Stimulated activated CD8-positive, alpha-beta memory T cell treated with anti-CD3 and anti-CD28 coated beads, Interleukin-4, amount 100 ng/mL, for 24 hours (primary cell): ENCODE measurements around the gene ASCL4.
"Not testable (repeated sequence)": the region's sequence is repeated elsewhere in the genome, so short reads cannot be mapped to it uniquely, and the experiment has no call there.

Source experiments
- DNase-seq: peaks from one replicate; pipeline ENCODE4 v3.0.0-alpha.2; 2020; ENCODE audit warnings: low read depth

Gene ASCL4, protein sequence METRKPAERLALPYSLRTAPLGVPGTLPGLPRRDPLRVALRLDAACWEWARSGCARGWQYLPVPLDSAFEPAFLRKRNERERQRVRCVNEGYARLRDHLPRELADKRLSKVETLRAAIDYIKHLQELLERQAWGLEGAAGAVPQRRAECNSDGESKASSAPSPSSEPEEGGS

DNA sequence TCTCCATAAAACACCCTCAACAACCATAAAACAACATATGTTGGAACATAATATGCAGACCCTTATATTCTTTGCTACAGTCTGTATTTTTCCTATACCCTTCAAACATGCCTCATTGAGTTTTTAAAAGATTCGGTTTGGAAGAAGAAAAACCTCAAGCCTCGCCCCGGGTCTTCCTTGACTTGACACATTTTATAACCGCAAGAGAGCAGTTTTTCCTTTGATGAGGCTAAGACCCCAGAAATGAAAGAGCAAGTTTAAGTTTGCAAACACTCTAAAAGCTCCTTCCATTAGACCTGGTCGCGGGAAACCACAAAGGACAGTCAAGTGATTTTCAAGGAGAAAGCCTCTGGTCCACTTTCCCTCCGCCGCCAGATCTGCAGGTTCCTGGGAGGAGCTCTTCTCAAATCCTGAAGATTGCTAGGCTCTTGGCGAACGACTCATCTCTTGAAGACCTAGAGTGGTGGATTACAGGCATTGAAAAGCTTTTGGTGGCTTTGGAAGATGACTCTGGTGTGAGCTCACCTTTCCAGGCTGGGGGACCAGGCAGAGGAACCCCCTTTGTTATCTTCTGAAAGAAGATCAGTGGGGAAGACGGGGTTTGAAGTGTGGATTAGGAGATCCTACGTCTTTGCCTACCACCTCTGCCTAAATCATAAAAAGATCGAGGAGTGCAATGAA lies at the start of gene ASCL4:
ASCL4 (plus strand) TSS at position 356 of the 681 bp plus-strand sequence. CDS start 515 bp downstream, outside the sequence.
- DNase-seq = no peak

- DNase-seq = not testable (repeated sequence)
These were observed 47.2 kb upstream of the ASCL4 start for GRCh38 chr12:107727327-107727726.

- DNase-seq = not testable (repeated sequence)
These were observed 46.8 kb upstream of the ASCL4 start for GRCh38 chr12:107727742-107728141.

GRCh38 chr12:107730618-107731341 lies 43.7 kb upstream of the ASCL4 start:
- no peak for DNase-seq

DNA sequence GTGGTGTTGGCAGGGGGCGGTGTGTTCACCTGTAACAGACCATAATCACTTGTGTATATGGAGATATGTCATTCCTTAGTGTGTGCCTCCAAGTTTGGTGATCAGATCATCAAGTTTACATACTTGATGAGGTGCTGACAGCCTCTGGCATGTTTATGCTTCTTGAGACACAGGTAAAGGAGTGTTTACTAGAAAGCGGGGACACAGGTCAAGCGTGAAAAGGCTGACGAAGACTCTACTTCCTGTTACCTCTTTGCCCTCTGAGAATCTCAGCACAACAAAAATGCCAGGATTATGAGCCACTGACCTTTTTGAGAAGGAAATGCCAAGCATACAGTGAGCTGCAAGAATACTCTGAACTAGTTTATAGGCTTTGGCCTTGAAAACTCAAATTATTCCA lies 43.1 kb upstream of the ASCL4 start:
- no peak for DNase-seq

- no peak for DNase-seq
These were observed 42.1 kb upstream of the ASCL4 start for GRCh38 chr12:107732365-107732764.

DNA sequence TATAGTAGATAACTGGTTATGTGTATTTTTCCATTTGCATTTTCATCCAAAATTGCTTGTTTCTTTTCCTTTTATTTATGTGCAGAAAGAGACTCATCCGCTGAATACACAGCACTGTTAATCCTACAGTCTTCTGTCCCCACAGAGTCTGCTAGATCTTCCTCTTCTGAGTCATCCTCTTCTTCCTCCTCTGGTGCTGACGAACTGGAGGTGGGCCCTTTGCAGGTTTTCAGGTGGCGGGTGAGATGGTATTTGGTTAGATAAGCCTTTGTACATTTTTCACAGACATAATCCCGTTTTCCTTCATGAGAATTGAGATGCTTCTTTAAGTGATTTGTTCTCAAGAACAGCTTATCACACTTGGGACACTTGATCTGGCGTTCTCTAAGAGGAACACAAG lies 40.4 kb upstream of the ASCL4 start:
- no peak for DNase-seq

DNA sequence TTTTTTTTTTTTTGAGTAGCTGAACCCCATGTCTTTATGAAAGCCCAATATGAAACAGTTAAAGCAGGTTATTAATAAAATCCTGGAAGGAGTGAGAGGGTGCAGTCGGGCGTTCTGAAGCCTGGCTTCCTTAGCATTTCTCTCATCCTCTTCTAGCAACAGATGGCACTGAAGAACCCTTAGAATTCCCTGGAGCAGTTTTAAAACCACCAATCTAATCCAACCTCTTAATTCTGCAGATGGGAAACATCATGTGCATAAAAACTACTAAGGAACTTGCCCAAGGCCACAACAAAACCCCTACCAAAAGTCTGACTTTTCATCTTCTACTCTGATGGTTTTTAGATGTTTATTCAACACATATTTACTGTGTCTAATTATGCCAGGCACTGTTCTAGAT lies 38.7 kb upstream of the ASCL4 start:
- DNase-seq = no peak

GRCh38 chr12:107736914-107737313 lies 37.6 kb upstream of the ASCL4 start:
- DNase-seq = no peak

DNA sequence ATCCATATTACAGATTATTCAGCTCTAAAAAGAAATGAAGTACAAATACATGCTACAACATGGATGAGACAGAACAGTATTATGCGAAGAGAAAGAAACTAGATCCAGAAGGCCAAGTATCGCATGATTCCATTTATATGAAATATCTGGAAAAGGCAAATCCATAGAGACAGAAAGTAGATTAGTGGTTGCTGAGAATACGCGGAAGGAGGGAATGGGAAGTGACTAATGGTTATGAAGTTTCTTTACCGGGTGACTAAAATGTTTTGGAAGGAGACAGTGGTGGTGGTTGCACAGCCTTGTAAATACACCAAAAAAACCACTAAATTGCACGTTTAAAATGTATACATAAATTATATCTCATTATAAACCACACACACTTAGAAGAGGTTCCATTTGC lies 26.0 kb upstream of the ASCL4 start:
- no peak for DNase-seq

DNA sequence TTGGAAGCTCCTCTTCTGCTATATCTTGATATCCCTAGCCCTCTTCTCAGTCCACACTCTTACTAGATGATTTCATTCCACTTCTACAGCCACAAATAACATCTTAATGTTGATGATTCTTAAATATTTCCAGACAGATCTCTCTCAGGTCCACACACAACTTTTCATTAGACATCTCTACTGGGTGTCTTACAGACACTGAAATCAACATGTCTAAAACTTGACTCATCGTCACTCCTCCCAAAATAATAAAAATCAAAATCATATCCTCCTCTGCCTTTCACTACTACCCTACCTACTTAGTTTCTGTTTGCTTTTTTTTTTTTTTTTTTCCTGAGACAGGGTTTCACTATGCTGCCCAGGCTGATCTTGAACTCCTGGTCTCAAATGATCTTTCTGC lies 25.4 kb upstream of the ASCL4 start:
- DNase-seq = no peak

DNA sequence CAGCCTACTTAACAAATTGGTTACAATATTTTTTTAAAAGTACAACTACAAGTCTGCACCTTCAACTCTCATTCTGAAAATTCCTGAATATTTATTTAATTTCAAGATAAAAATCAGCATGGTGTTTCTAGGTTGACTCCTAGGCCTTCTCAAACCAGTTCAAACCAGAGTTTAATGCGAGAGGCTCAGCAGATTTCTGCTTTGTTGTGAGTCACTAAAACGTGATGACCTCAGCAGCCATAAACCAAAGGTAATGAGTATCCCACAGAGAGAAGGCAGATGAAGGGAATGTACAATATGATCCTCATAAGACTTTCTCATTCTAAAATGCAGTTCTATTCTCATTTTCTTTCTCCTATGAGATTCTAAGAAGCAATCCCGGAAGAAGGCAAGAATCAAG lies 15.1 kb upstream of the ASCL4 start:
- DNase-seq = no peak

GRCh38 chr12:107760207-107760808 lies 14.2 kb upstream of the ASCL4 start:
- DNase-seq = peak; percentile 9

DNA sequence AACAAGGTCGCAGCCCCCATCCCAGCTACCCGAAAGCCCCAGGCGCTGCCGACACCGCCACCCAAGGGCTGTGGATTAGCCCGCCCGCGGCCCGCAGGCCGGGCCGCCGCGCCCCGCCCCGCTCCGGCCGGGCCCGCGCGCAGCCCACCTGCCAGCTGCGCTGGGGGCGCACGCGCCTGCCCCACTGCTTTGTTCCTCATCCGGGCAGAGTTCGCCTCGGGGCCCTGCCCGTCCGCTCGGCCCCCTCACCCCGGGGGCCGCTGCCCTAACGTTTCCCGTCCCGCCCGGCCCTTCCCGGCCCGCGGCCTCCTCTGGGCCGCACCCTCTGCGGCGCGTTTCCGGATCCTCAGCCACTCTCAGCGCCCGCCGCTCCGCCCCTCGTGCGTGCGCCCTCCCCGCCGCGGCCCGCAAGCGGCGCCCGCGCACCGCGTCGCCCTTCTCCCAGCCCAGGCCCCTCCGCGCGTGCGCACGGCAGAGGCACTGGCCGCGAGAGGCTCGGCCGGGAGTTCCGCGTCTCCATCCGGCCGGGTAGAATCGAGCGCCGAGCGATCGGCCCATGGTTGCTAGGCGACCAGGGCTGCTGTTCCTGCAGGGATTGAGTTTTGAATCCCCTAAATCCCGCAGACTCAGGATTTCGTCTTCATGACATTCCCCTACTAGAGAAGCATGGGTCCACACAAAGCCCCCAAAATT lies 13.5 kb upstream of the ASCL4 start, which contains the start of gene PRDM4:
PRDM4 (minus strand) TSS at position 329 of the 693 bp plus-strand sequence. CDS start 622 bp downstream, outside the sequence.
- peak; percentile 86 for DNase-seq

GRCh38 chr12:107761502-107761904 lies 13.0 kb upstream of the ASCL4 start:
- DNase-seq = no peak

- DNase-seq = no peak
These were observed 11.6 kb upstream of the ASCL4 start for GRCh38 chr12:107762874-107763273.

DNA sequence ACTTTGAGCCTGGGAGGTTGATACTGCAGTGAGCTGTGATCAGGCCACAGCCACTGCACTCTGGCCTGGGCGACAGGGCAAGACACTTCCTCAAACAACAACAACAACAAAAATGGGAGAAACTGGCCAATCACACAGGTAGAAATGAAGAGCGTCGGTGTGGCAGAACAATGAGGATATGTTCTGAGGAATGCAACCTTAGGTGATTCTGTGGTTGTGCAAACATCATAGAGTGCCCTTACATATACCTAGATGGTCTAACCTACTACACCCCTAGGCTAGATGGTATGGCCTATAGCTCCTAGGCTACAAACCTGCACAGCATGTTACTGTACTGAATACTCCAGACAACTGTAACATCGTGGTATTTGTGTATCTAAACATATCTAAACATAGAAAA lies 9.9 kb upstream of the ASCL4 start:
- DNase-seq = no peak

- no peak for DNase-seq
These were observed 9.2 kb upstream of the ASCL4 start for GRCh38 chr12:107765316-107765715.

DNA sequence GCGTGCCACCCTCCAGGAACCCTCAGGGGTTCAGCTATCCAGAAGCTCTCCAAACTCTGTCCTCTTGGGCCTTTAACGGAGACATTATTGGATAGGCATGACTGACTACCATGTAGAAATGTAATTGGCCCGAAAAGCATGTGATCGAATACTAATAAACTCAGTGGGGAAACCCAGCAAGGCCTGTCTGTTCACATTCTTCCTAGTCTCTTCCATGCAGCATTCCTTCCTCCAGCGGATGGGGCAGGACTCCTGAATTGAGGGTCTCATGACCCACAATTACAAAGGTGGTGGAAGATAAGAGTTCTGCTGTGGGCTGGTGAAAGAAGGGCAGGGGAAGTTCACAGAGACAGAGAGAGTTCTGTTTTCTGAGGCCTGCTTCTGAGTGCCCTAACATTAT lies 7.0 kb upstream of the ASCL4 start:
- DNase-seq = no peak

- no peak for DNase-seq
These were observed 703 bp downstream of the ASCL4 start for GRCh38 chr12:107775093-107775721.

DNA sequence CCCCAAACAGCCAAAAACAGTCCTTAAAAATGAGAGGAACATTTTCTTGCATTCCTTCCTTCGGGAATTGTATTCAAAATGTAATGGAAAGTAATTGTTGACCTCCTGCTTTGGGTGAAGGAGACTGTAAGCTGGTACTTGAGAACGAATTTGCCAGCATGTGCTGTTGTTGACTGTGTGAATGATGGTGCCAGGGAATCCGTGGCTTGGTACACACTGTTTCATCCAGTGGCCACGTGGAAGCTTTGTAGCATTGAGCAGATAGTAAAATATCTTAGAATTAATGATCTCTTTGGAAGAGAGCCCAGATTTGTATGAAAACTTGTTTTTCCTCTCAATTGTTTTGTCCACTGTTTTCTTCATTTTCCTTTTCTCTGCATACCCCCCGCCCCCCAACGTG lies 1.7 kb downstream of the ASCL4 start:
- no peak for DNase-seq
